Kidney (tissue), 14 donors: ENCODE data around the gene AHSP. TPM values are rescaled to one million over a fixed set of nuclear protein-coding genes. Genes with fewer than 3 reads are reported as not detected.
A peak's percentile ranks its signal among the peaks of the same experiment; 100 is the strongest.

Source experiments
- DNase-seq, 5 donors: peaks; one replicate each; pipeline ENCODE4 v3.0.0-alpha.2; 2013 to 2020
- FAIRE-seq: peaks from 2 replicates; lab custom pipeline; 2012; peaks lifted over from hg19 to GRCh38; lab: Jason Lieb, UNC
- H3K27ac ChIP-seq, 2 donors: one replicate each; pipeline ENCODE4 v1.7.0; 2013; ENCODE audit warnings: low read depth in 2 of 2, low read length in 2 of 2, inconsistent platforms in 1 of 2
- H3K27me3 ChIP-seq: one replicate; pipeline ENCODE4 v1.7.1; 2013; ENCODE audit warnings: low read length, inconsistent platforms; ENCODE audit not compliant: control insufficient read depth, insufficient read depth
- H3K36me3 ChIP-seq, 3 donors: one replicate each; pipeline versions ENCODE4 v1.7.0 to v1.7.1; 2013; ENCODE audit warnings: low read length in 3 of 3, control low read depth in 1 of 3, inconsistent platforms in 1 of 3; ENCODE audit not compliant: insufficient read depth in 3 of 3, control insufficient read depth in 2 of 3
- H3K4me1 ChIP-seq, 3 donors: one replicate each; pipeline versions ENCODE4 v1.7.0 to v1.7.1; 2013; ENCODE audit warnings: low read length in 3 of 3, inconsistent platforms in 1 of 3, low read depth in 1 of 3; ENCODE audit not compliant: control insufficient read depth in 2 of 3, insufficient read depth in 2 of 3
- H3K4me3 ChIP-seq, 3 donors: one replicate each; pipeline versions ENCODE4 v1.7.0 to v1.8.1; 2013; ENCODE audit warnings: low read length in 3 of 3, control low read depth in 1 of 3, inconsistent platforms in 1 of 3
- H3K9ac ChIP-seq, 3 donors: one replicate each; pipeline versions ENCODE4 v1.7.0 to v1.7.1; 2013; ENCODE audit warnings: low read length in 3 of 3, control low read depth in 1 of 3, inconsistent platforms in 1 of 3
- H3K9me3 ChIP-seq, 3 donors: one replicate each; pipeline versions ENCODE4 v1.7.0 to v1.7.1; 2013; ENCODE audit warnings: low read length in 3 of 3, control low read depth in 1 of 3, inconsistent platforms in 1 of 3; ENCODE audit not compliant: control insufficient read depth in 2 of 3, insufficient read depth in 1 of 3
- CTCF ChIP-seq: IDR thresholded peaks from 3 replicates; pipeline ENCODE4 v1.5.1; 2012; ENCODE audit warnings: mild to moderate bottlenecking, moderate library complexity, borderline replicate concordance; ENCODE audit not compliant: insufficient read depth; ENCODE audit errors: extremely low read depth
- intact Hi-C: fragments of 100-400 bp; cut with DNase I; formaldehyde crosslinking; loops from one replicate; pipeline ENCODE4 v1.11.1; 2022
- polyA plus RNA-seq: library from polyadenylated mRNA; stranded (reverse); fragments of 350-450 nt; fragmentation: Illumina TruSeq; extraction: RNeasy Lipid Tissue Mini Kit (QIAGEN cat#74804); gene quantifications from one replicate; pipeline ENCODE4 v1.2.3, GENCODE V29; 2014; ENCODE audit warnings: low read depth, low replicate concordance; ENCODE audit not compliant: insufficient read depth
- total RNA-seq: library from RNA; stranded (reverse); fragmentation: NEBNext Ultra II Directional; extraction: Animal tissue kit (Norgen Biotek cat#: 25700); gene quantifications from one replicate; pipeline ENCODE4 v1.2.1, GENCODE V29; 2021
- donor health status: control.
- donor health status: control.
- donor health status: control.
- donor health status: control.
- donor health status: control.
- donor health status: DM: yes; HTN: yes; CAD: no.
- donor health status: Normal renal cell carcinoma (clear cell type).

AHSP gene
- total and polyA plus RNA-seq, 2 donors from 2014 or later, result not detected

- peaks cover 0 to 18% (median 4%) of the 10 kb centered on the region in 3 donors for H3K36me3 ChIP-seq
- no peaks in the 10 kb centered on the region for H3K27me3 ChIP-seq
- intact Hi-C loops, result no loop called here
- peaks cover 0 to 15% (median 0%) of the 10 kb centered on the region in 3 donors for H3K4me1 ChIP-seq
- no peak overlapping the region for H3K4me3 ChIP-seq
- no peak overlapping the region for H3K9ac ChIP-seq
- H3K27ac ChIP-seq, result no peak overlapping the region
- DNase-seq (peak in 1 of 5 donors; percentile 66), FAIRE-seq (no peak)
- H3K9me3 ChIP-seq, result no peaks in the 10 kb centered on the region
- no peak for TF ChIP-seq CTCF
Observed at GRCh38 chr16:31489616-31490584, 37.8 kb upstream of the AHSP start.

GRCh38 chr16:31491778-31492418 lies 35.8 kb upstream of the AHSP start:
- no peaks in the 10 kb centered on the region for H3K9me3 ChIP-seq
- TF ChIP-seq CTCF, result no peak
- H3K9ac ChIP-seq, result no peak overlapping the region
- FAIRE-seq (no peak), DNase-seq (peak in 1 of 5 donors; percentile 35)
- intact Hi-C loops, result no loop called here
- H3K4me1 ChIP-seq, result peaks cover 0 to 15% (median 0%) of the 10 kb centered on the region in 3 donors
- no peak overlapping the region for H3K27ac ChIP-seq
- no peaks in the 10 kb centered on the region for H3K27me3 ChIP-seq
- no peak overlapping the region for H3K4me3 ChIP-seq
- H3K36me3 ChIP-seq, result peaks cover 3 to 18% (median 4%) of the 10 kb centered on the region in 3 donors

- Histone ChIP-seq H3K9ac (no peak overlapping the region), H3K27ac (no peak overlapping the region), H3K4me1 (peaks cover 0 to 3% (median 0%) of the 10 kb centered on the region in 3 donors), H3K4me3 (no peak overlapping the region), H3K9me3 (no peaks in the 10 kb centered on the region), H3K36me3 (peaks cover 7 to 18% (median 9%) of the 10 kb centered on the region in 3 donors), H3K27me3 (no peaks in the 10 kb centered on the region)
- FAIRE-seq, result no peak
- DNase-seq, result no peak
- intact Hi-C loops, result no loop called here
- no peak for TF ChIP-seq CTCF
Observed at GRCh38 chr16:31493506-31494125, 34.1 kb upstream of the AHSP start.
